GM12878 (cell line): ENCODE data around the gene GSTM2. TPM values are rescaled to one million over a fixed set of nuclear protein-coding genes. Genes with fewer than 3 reads are reported as not detected.

Experiments used
- ATAC-seq: fragments of 200-7000 bp; cut with Tn5 transposase; 3 replicates; pipeline ENCODE4 v1.9.1; 2020; ENCODE audit warnings: mild to moderate bottlenecking, moderate library complexity
- BruUV-seq: library from RNA; stranded (reverse); fragments of 400-500 nt; replicated peaks from 2 replicates; lab custom pipeline; 2021; lab: Mats Ljungman, UMichigan
- CTCF ChIA-PET: fragments of 300-600 bp; sonication (Branson Sonifier 250); formaldehyde crosslinking; extraction: SDS; loops from one replicate; lab custom pipeline; 2021; ENCODE audit warnings: inconsistent platforms; lab: Yijun Ruan, JAX
- POLR2A ChIA-PET: fragments of 350-600 bp; formaldehyde crosslinking; extraction: SDS; loops from one replicate; lab custom pipeline; 2021; ENCODE audit warnings: inconsistent platforms; lab: Charles Lee
- RAD21 ChIA-PET: fragments of 300-600 bp; sonication (Branson Sonifier 250); formaldehyde crosslinking; loops from one replicate; lab custom pipeline; 2023; ENCODE audit warnings: antibody characterized with exemption; ENCODE audit not compliant: unreplicated experiment; lab: Charles Lee
- SMC1A ChIA-PET: fragments of 300-600 bp; sonication (Branson Sonifier 250); formaldehyde crosslinking; loops from one replicate; lab custom pipeline; 2023; ENCODE audit not compliant: unreplicated experiment, uncharacterized antibody; lab: Charles Lee
- DNase-seq: peaks from one replicate; pipeline ENCODE4 v3.0.0-alpha.2; 2011; ENCODE audit warnings: low read depth, low spot score
- FAIRE-seq: peaks from 3 replicates; lab custom pipeline; 2011; peaks lifted over from hg19 to GRCh38; lab: Jason Lieb, UNC
- H2AFZ ChIP-seq: 2 replicates; pipeline ENCODE4 v1.6.0; 2011; ENCODE audit warnings: low read depth, low read length, control low read depth; ENCODE audit not compliant: control insufficient read depth
- H3K27ac ChIP-seq: 2 replicates; pipeline ENCODE4 v1.5.1; 2011; ENCODE audit warnings: control low read depth; ENCODE audit not compliant: control insufficient read depth, insufficient read depth
- H3K27me3 ChIP-seq, 2 experiments: replicated peaks in 1 of 2; 2 replicates each; pipeline versions ENCODE4 v1.6.0 to v1.6.1; 2011; ENCODE audit warnings: low read length in 1 of 2; ENCODE audit not compliant: control insufficient read depth in 2 of 2, insufficient read depth in 2 of 2
- H3K36me3 ChIP-seq, 2 experiments: 2 replicates each; pipeline ENCODE4 v1.5.1; 2011; ENCODE audit warnings: low read length in 1 of 2; ENCODE audit not compliant: control insufficient read depth in 2 of 2, insufficient read depth in 2 of 2
- H3K4me1 ChIP-seq: 2 replicates; pipeline ENCODE4 v1.6.1; 2011; ENCODE audit warnings: mild to moderate bottlenecking, low read length, moderate library complexity, mixed read lengths; ENCODE audit not compliant: control insufficient read depth, insufficient read depth
- H3K4me2 ChIP-seq: 2 replicates; pipeline ENCODE4 v1.6.0; 2011; ENCODE audit warnings: control low read depth; ENCODE audit not compliant: control insufficient read depth, insufficient read depth
- H3K4me3 ChIP-seq: fragments of 200-600 bp; sonication (generic); 2 replicates; pipeline ENCODE4 v1.5.1; 2016
- H3K79me2 ChIP-seq: 2 replicates; pipeline ENCODE4 v1.6.0; 2011; ENCODE audit warnings: low read length; ENCODE audit not compliant: control insufficient read depth, insufficient read depth
- H3K9ac ChIP-seq: 2 replicates; pipeline ENCODE4 v1.8.0; 2011; ENCODE audit warnings: low read length, control low read depth, mixed read lengths; ENCODE audit not compliant: control insufficient read depth, insufficient read depth
- H3K9me3 ChIP-seq: replicated peaks from 3 replicates; pipeline ENCODE4 v1.5.1; 2011; ENCODE audit warnings: mild to moderate bottlenecking, low read length; ENCODE audit not compliant: control insufficient read depth, insufficient read depth
- H4K20me1 ChIP-seq: 2 replicates; pipeline ENCODE4 v1.6.0; 2011; ENCODE audit not compliant: control insufficient read depth, insufficient read depth
- EGR1 ChIP-seq, 2 experiments: IDR thresholded peaks; 1 replicate in 1 of 2; 2 replicates in 1 of 2; pipeline ENCODE4 v1.6.1; 2011 to 2012; ENCODE audit warnings: low read depth in 2 of 2, low read length in 2 of 2, borderline replicate concordance in 1 of 2, mild to moderate bottlenecking in 1 of 2, moderate library complexity in 1 of 2
- GATAD2B ChIP-seq: fragments of 450-650 bp; conservative IDR thresholded peaks from 2 replicates; pipeline ENCODE4 v1.6.1; 2017; ENCODE audit warnings: low read depth, mild to moderate bottlenecking, moderate library complexity
- IKZF2 ChIP-seq, 2 experiments: fragments of 450-650 bp; IDR thresholded peaks; 2 replicates each; pipeline ENCODE4 v1.6.1; 2017; ENCODE audit warnings: mild to moderate bottlenecking in 2 of 2, moderate library complexity in 2 of 2
- KLF5 ChIP-seq: fragments of 450-650 bp; IDR thresholded peaks from 2 replicates; pipeline ENCODE4 v1.6.1; 2014; ENCODE audit warnings: mild to moderate bottlenecking; ENCODE audit not compliant: partially characterized antibody
- MYC ChIP-seq: IDR thresholded peaks from 2 replicates; pipeline ENCODE4 v1.6.1; 2011; ENCODE audit warnings: mild to moderate bottlenecking, low read length, moderate library complexity, inconsistent platforms; ENCODE audit not compliant: insufficient read depth, insufficient replicate concordance, insufficient read length, severe bottlenecking
- POU2F2 ChIP-seq: IDR thresholded peaks from 3 replicates; pipeline ENCODE4 v1.6.1; 2011; ENCODE audit warnings: low read depth, mild to moderate bottlenecking, low read length, borderline replicate concordance
- RAD51 ChIP-seq: fragments of 450-650 bp; IDR thresholded peaks from 2 replicates; pipeline ENCODE4 v1.6.1; 2016; ENCODE audit warnings: moderate library complexity, mild to moderate bottlenecking, inconsistent platforms
- SIN3A ChIP-seq: IDR thresholded peaks from 2 replicates; pipeline ENCODE4 v1.6.1; 2012; ENCODE audit warnings: low read depth, low read length, improper control_type of control experiment
- ZBTB11 ChIP-seq: fragments of 450-650 bp; formaldehyde crosslinking; IDR thresholded peaks from 2 replicates; pipeline ENCODE4 v1.5.0; 2022; ENCODE audit warnings: mild to moderate bottlenecking, missing genetic modification characterization
- ZBTB40 ChIP-seq: fragments of 450-650 bp; IDR thresholded peaks from 2 replicates; pipeline ENCODE4 v1.6.1; 2016; ENCODE audit warnings: mild to moderate bottlenecking, moderate library complexity, borderline replicate concordance
- ZNF274 ChIP-seq: IDR thresholded peaks from one replicate; pipeline ENCODE4 v1.8.0; 2011; ENCODE audit not compliant: insufficient read length, insufficient read depth
- WGBS: methylation state at CpG from one replicate; pipeline ENCODE4 v1.1.6; 2016; ENCODE audit warnings: low lambda C conversion rate; ENCODE audit not compliant: insufficient replicate concordance, insufficient coverage; ENCODE audit errors: missing lambda C conversion rate; 5-methylcytosine and 5-hydroxymethylcytosine counted together
- in situ Hi-C: fragments of 300-500 bp; cut with MboI; formaldehyde crosslinking; loops from 9 replicates; pipeline ENCODE4 v1.14.3; 2018; ENCODE audit warnings: mixed read lengths
- intact Hi-C: fragments of 100-400 bp; cut with micrococcal nuclease; formaldehyde crosslinking; loops from one replicate; pipeline ENCODE4 v1.14.2; 2022; ENCODE audit not compliant: unreplicated experiment
- polyA plus RNA-seq, 11 experiments: library from polyadenylated mRNA; depleted of rRNA in 4 of 11; unstranded in 6 of 11; stranded (reverse) in 5 of 11; fragments of >200 nt; fragmentation: Nextera tagmentation in 4 of 11; fragmentation: Illumina TruSeq in 1 of 11; extraction: Ambion mirVana in 4 of 11; extraction: Trizol in 1 of 11; gene quantifications; 1 replicate in 1 of 11; 2 replicates in 10 of 11; pipeline versions ENCODE4 v1.2.1 to v1.2.3, GENCODE V29; 2011 to 2016; ENCODE audit warnings: inconsistent platforms in 2 of 11, missing spikeins in 2 of 11, low read depth in 1 of 11
- total RNA-seq, 4 experiments: library from RNA; depleted of rRNA in 3 of 4; stranded (reverse); fragments of >200 nt in 3 of 4; fragmentation: Illumina TruSeq in 1 of 4; extraction: Trizol in 1 of 4; gene quantifications; 2 replicates each; pipeline versions ENCODE4 v1.2.1 to v1.2.3, GENCODE V29; 2013 to 2021
- TF ChIP-seq, protein P1 (sequence below): fragments of 450-650 bp; IDR thresholded peaks from 2 replicates; pipeline ENCODE4 v1.6.1; 2017; ENCODE audit warnings: low read depth, mild to moderate bottlenecking, moderate library complexity

Gene GSTM2
- total and polyA plus RNA-seq, 10 of the 15 experiments (the other 5 are each of a cell fraction or from before 2014, with no cell fraction given), result 8.3 to 32.3 (median 20.2) TPM

DNA sequence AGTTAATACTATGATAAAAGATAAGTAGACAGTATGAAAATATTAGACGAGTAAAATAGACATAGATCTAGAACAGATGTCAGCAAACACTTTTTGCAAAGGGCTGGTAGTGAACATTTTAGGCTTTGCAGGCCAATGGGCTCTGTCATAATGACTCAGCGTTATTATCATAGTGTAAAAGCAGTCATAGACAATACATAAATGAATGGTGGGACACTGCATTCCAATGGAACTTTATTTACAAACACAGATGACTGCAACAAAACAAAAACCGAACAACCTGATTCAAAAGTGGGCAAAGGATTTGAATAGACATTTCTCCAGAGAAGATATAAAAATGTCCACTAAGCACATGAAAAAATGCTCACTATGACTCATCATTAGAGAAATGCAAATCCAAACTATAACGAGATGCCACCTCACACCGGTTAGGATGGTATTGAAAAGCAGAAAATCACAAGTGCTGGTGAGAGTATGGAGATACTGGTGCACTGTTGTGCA is 51.5 kb downstream of the GSTM2 start (continued):
- no peak for TF ChIP-seq RAD51
- TF ChIP-seq SIN3A, result no peak
- no peak for TF ChIP-seq ZBTB40
- 0 out of 4 replicates have a peak, but pooled peaks of 1 of the 2 experiments have one; percentile 14 for TF ChIP-seq IKZF2 (IDR thresholded peaks at IDR 0.05)
- no peak for TF ChIP-seq EGR1 (IDR thresholded peaks at IDR 0.05; ENCODE audit: borderline replicate concordance in 1 of 2, low read depth in 2 of 2, low read length in 2 of 2)

DNA sequence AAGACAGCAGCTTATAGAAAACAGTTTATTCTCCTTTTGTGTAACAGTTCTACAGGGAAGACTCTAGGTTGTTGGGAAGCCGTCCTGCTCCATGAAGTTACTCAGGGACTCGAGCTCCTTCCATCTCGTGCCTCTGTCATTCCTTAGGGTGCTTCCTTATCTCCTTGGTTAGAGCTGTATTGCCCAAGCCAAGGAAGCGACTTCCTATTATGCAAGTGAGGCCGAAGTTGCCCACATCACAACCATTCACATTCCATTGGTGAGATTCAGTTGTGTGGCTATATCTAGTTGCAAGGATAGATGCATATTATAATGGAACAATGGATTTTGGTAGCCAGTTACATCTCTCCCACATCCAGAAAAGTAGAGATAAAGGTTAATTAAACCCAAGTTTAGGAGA is 53.2 kb downstream of the GSTM2 start:
- intact Hi-C loops, result no loop called here
- FAIRE-seq (no peak), DNase-seq (no peak), ATAC-seq (no peak)
- Histone ChIP-seq H3K9me3 (no peaks in the 10 kb centered on the region; the same call in 2 of the 3 replicates), H3K4me3 (no peak overlapping the region), H3K36me3 (no peaks in the 10 kb centered on the region), H3K4me2 (no peak overlapping the region), H3K27me3 (no peaks in the 10 kb centered on the region), H2AFZ (no peak overlapping the region), H3K4me1 (peaks cover 11% of the 10 kb centered on the region), H3K27ac (no peak overlapping the region), H4K20me1 (no peaks in the 10 kb centered on the region), H3K79me2 (no peaks in the 10 kb centered on the region), H3K9ac (no peak overlapping the region)
- 93% methylated on average over 5 of the region's 5 CpGs for WGBS
- CTCF ChIA-PET, result interaction anchor here (1.2 kb wide), 1 partner anchor 71 kb away, joined by 3 read pairs; no protein-coding TSS in a partner anchor
- in situ Hi-C loops, result no loop called here
- no peak for TF ChIP-seq ZBTB11 (CRISPR knock-in tag)
- no peak for TF ChIP-seq ZNF274
- TF ChIP-seq, protein P1, sequence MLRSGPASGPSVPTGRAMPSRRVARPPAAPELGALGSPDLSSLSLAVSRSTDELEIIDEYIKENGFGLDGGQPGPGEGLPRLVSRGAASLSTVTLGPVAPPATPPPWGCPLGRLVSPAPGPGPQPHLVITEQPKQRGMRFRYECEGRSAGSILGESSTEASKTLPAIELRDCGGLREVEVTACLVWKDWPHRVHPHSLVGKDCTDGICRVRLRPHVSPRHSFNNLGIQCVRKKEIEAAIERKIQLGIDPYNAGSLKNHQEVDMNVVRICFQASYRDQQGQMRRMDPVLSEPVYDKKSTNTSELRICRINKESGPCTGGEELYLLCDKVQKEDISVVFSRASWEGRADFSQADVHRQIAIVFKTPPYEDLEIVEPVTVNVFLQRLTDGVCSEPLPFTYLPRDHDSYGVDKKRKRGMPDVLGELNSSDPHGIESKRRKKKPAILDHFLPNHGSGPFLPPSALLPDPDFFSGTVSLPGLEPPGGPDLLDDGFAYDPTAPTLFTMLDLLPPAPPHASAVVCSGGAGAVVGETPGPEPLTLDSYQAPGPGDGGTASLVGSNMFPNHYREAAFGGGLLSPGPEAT, result no peak
- TF ChIP-seq POU2F2, result no peak
- no peak for TF ChIP-seq MYC
- TF ChIP-seq GATAD2B, result no peak
- no peak for TF ChIP-seq KLF5
- RAD21 ChIA-PET, result no interaction called here
- POLR2A ChIA-PET, result no interaction called here
- BruUV-seq, result no TSS peak
- SMC1A ChIA-PET, result interaction anchor here (1.3 kb wide), 1 partner anchor 81 kb away, joined by 3 read pairs; no protein-coding TSS in a partner anchor
